ENCODE data around the gene MACROH2A1.

DNA sequence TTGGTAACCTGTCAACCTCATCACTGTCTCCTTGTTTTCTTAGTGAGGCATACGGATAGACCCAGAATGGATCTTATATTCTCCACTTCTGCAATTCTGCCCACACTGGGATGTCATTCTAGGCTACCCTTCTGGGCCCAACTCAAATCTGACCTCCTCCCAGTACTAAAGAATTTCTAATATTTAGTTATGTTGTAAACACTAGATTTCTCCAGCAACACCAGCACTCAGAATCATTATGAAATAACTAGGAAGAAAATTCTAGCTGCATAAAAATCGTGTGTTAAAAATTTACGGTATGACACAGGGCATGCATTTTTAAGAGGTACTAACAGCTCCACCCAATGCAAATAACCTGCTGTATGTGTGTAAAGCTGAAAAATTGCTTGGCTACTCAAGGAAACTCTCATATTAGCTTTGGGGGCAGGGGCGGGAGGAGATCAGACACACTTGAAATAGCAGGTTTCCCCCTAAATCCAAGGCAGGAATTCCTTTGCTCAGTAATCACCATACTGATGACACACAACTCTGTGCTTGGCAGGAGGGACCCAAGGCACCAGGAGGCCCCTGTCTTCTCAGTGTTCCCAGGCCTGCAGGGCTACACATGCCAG, 27.3 kb downstream of the MACROH2A1 start:
- TF ChIP-seq, protein P1, sequence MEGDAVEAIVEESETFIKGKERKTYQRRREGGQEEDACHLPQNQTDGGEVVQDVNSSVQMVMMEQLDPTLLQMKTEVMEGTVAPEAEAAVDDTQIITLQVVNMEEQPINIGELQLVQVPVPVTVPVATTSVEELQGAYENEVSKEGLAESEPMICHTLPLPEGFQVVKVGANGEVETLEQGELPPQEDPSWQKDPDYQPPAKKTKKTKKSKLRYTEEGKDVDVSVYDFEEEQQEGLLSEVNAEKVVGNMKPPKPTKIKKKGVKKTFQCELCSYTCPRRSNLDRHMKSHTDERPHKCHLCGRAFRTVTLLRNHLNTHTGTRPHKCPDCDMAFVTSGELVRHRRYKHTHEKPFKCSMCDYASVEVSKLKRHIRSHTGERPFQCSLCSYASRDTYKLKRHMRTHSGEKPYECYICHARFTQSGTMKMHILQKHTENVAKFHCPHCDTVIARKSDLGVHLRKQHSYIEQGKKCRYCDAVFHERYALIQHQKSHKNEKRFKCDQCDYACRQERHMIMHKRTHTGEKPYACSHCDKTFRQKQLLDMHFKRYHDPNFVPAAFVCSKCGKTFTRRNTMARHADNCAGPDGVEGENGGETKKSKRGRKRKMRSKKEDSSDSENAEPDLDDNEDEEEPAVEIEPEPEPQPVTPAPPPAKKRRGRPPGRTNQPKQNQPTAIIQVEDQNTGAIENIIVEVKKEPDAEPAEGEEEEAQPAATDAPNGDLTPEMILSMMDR (IDR thresholded peaks at IDR 0.05) = no peak
- TF ChIP-seq POLR2A (IDR thresholded peaks at IDR 0.05) (no peak), POLR2AphosphoS5 (IDR thresholded peaks at IDR 0.05) (peak; percentile 52)
